SIG-M5 treated with dmso at 0.1 percent for 504 hours (cell line): Measurements from ENCODE around the gene LAMA4.

Experiments used
- DNase-seq: peaks from one replicate; lab custom pipeline; 2025; ENCODE audit not compliant: unreplicated experiment; lab: John Stamatoyannopoulos, UW

LAMA4 gene

DNA sequence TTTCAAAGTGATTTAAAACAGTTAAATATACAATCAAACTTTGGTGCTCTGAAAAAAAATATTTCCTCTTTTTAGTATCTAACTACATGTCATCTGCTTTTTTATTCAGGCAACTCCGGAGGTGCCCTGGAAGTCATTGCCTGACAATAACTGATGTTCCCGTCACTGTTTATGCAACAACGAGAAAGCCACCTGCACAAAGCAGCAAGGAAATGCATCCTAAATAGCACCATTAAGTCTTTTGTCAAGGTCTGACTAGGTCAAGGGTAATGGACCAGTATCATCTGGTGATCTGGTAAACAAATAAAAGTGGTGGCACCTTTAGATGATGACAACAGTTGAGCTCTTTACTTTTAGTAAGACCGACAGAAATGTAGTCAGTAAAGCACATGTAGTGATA lies 153.8 kb downstream of the LAMA4 start:
- DNase-seq, result no peak

- no peak for DNase-seq
Measured at GRCh38 chr6:112096901-112097300, 157.5 kb downstream of the LAMA4 start.

GRCh38 chr6:112087916-112088315 lies 166.5 kb downstream of the LAMA4 start:
- DNase-seq, result peak; percentile 6

GRCh38 chr6:112087136-112087911 lies 167.0 kb downstream of the LAMA4 start, which contains the start of the genes FAM229B and TUBE1:
FAM229B (plus strand) TSS chr6:112087591; CDS start chr6:112099284, 11,693 bp downstream.
TUBE1 (minus strand) TSS chr6:112087482; CDS start chr6:112087434, 48 bp downstream.
- DNase-seq, result peak; percentile 96

DNA sequence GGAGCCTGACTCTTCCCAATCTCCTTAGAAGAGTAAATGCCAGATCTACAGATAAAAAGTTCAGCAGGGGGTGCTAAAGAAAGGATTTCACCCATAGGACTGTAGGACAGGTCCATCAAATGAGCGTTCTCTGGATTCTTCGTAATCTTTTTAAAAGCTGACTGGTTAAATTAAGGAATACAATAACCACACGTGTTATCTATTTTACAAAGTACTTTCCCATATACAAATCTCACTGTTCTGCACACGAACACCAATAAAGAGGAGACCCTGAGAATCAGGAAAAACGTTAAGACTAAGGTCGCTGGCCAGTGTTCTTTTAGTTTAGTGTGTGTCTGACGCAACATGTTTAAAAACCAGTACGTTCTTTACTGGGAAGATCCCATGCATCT lies 167.6 kb downstream of the LAMA4 start:
- peak; percentile 68 for DNase-seq

DNA sequence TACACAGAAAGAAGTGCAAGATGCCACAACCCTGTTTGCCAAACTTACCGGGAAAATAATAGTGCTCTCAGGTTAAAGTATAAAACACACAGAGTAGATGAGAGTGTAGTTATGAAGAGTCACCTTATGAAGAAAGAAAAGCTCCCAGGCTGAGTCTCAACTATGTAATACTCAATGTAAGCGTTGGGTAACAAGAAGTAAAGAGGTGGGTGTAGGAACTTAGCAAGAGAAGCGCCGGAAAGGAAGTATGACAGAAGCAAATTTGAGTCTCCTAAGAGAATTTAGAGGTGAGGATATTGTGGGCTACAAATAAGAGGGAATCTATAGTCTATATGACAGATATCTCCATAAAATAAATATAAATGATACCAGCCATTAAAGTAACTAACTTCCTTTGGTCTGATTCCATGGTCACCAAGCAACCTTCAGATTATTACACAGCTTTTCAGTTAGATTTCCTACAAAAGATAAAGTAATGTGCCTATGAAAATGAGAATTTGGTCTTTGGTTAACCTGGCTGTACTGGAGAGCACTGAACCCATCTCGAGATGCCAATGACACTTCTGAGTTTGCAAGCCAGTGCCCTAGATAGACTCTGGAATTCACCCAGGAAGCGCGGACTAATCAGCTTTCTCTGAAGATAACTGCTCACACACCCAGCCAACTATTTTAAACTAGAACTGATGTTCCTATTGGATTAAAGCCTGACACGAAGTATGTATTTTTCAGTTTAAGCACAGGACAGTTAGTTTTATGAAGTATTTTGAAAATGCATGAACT lies 168.9 kb downstream of the LAMA4 start:
- no peak for DNase-seq

DNA sequence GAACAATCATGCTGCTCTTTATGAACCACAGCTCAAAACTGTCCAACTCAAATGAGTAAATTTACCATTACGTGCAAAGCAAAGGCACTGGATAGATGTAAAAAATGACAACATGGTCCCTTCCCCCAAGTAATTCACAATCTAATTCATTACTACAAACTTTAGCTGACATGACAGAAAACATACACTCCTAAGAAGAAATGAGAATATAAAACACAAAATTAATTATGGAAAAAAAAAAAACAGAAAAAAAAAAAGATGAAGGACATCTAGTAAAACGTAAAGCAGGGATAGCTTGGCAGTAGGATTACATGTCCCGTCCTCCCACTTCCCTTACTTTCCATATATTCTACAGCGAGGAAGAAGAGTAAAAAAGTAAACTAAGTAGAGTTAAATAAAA lies 172.8 kb downstream of the LAMA4 start:
- no peak for DNase-seq

DNA sequence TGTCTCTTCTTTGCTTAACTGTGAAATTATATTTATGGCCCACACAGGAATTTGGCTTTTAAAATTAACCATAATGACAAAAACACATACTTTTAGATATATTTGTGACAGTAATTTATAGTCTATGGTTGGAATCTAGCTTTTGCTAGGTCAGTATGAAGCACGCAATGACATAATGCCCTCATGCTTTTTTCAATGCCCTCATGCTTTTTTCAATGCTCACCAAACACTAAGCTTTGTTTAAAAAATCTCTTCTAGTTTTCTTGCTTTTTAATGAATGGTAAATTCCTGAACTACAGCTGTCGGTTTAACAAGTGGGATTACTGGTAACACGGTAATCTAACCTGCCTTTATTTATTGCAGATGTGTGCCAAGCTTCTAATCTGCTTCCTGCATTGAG lies 187.8 kb downstream of the LAMA4 start:
- no peak for DNase-seq

- no peak for DNase-seq
Measured at GRCh38 chr6:112065426-112065986, 188.9 kb downstream of the LAMA4 start.

DNA sequence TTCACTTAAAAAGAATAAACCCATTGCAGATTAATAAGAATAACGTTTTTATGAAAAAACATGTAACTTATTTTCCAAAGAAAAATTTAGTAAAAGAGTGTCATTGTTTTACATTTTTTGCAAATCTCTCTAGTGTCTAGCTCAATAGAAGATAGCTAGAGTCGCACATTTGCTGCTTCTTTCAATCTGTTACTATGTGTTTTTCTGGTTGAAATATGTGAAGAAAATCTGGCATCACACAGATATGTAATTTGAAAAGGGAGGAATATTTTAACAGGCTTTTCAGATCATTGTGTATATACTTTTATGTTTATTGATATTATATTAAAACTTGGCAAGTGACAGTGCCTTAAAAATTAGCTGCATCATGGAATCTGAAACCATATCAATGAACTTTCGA lies 191.4 kb downstream of the LAMA4 start:
- DNase-seq, result no peak

GRCh38 chr6:112061605-112062004 lies 192.8 kb downstream of the LAMA4 start:
- no peak for DNase-seq
